ENCODE measurements around the gene GLIPR1.
"Not testable (repeated sequence)": the region's sequence is repeated elsewhere in the genome, so short reads cannot be mapped to it uniquely, and the experiment has no call there.

GLIPR1 gene

GRCh38 chr12:75457191-75457590 is 23.4 kb upstream of the GLIPR1 start:
- peaks cover 4 to 7% of the 10 kb centered on the region in 2 donors for H3K9me3 Mint-ChIP-seq
- no peak overlapping the region for H3K27ac Mint-ChIP-seq
- no peak overlapping the region for H3K4me3 Mint-ChIP-seq
- no peak for DNase-seq
- peaks cover 25% of the 10 kb centered on the region for H3K4me1 Mint-ChIP-seq
- H3K27me3 Mint-ChIP-seq: no peaks in the 10 kb centered on the region
- ATAC-seq: no peak

- H3K9me3 Mint-ChIP-seq, H3K27me3 Mint-ChIP-seq, H3K4me3 Mint-ChIP-seq, DNase-seq, ATAC-seq: not testable (repeated sequence)
- Mint-ChIP-seq H3K27ac (peak overlapping the region in 1 of 2 donors; percentile 28), H3K4me1 (peaks cover 25% of the 10 kb centered on the region)
Observed at GRCh38 chr12:75457866-75458265, 22.7 kb upstream of the GLIPR1 start.

GRCh38 chr12:75459755-75460154 is 20.8 kb upstream of the GLIPR1 start:
- H3K4me1 Mint-ChIP-seq: peaks cover 25% of the 10 kb centered on the region
- no peak for ATAC-seq
- no peak for DNase-seq

GRCh38 chr12:75460204-75460603 is 20.4 kb upstream of the GLIPR1 start:
- DNase-seq (no peak), ATAC-seq (no peak)
- no peaks in the 10 kb centered on the region for H3K27me3 Mint-ChIP-seq
- no peak overlapping the region for H3K4me3 Mint-ChIP-seq
- H3K27ac Mint-ChIP-seq: no peak overlapping the region
- peaks cover 4 to 7% of the 10 kb centered on the region in 2 donors for H3K9me3 Mint-ChIP-seq
- peaks cover 25% of the 10 kb centered on the region for H3K4me1 Mint-ChIP-seq

More at GRCh38 chr12:75459755-75460154, 20.8 kb upstream of the GLIPR1 start:
- Mint-ChIP-seq H3K4me3 (no peak overlapping the region), H3K27ac (no peak overlapping the region), H3K27me3 (no peaks in the 10 kb centered on the region), H3K9me3 (peaks cover 4 to 7% of the 10 kb centered on the region in 2 donors)

GRCh38 chr12:75471902-75472890 is 8.4 kb upstream of the GLIPR1 start:
- Mint-ChIP-seq H3K4me1 (peaks cover 12% of the 10 kb centered on the region), H3K9me3 (no peaks in the 10 kb centered on the region), H3K27me3 (peaks cover 7% of the 10 kb centered on the region), H3K4me3 (no peak overlapping the region), H3K27ac (no peak overlapping the region)
- DNase-seq: no peak
- no peak for ATAC-seq

GRCh38 chr12:75474116-75474515 is 6.4 kb upstream of the GLIPR1 start:
- ATAC-seq: no peak
- H3K27ac Mint-ChIP-seq: no peak overlapping the region
- peaks cover 29% of the 10 kb centered on the region for H3K4me1 Mint-ChIP-seq
- no peak overlapping the region for H3K4me3 Mint-ChIP-seq
- no peak for DNase-seq
- peaks cover 7% of the 10 kb centered on the region for H3K27me3 Mint-ChIP-seq
- no peaks in the 10 kb centered on the region for H3K9me3 Mint-ChIP-seq

GRCh38 chr12:75476071-75476470 is 4.5 kb upstream of the GLIPR1 start:
- peaks cover 7% of the 10 kb centered on the region for H3K27me3 Mint-ChIP-seq
- no peak overlapping the region for H3K27ac Mint-ChIP-seq
- no peak overlapping the region for H3K4me3 Mint-ChIP-seq
- H3K9me3 Mint-ChIP-seq: no peaks in the 10 kb centered on the region
- peak; percentile 26 for ATAC-seq
- DNase-seq: peak in 1 of 2 donors; percentile 65
- peaks cover 42% of the 10 kb centered on the region for H3K4me1 Mint-ChIP-seq

- ATAC-seq: peak; percentile 52
- H3K9me3 Mint-ChIP-seq: no peaks in the 10 kb centered on the region
- no peak overlapping the region for H3K27ac Mint-ChIP-seq
- peaks cover 48% of the 10 kb centered on the region for H3K4me1 Mint-ChIP-seq
- DNase-seq: no peak
- peak overlapping the region; percentile 6 to 59 for H3K4me3 Mint-ChIP-seq
- H3K27me3 Mint-ChIP-seq: peaks cover 7% of the 10 kb centered on the region
Observed at GRCh38 chr12:75477137-75477536, 3.4 kb upstream of the GLIPR1 start.

GRCh38 chr12:75478116-75478794 is 2.3 kb upstream of the GLIPR1 start:
- no peaks in the 10 kb centered on the region for H3K9me3 Mint-ChIP-seq
- ATAC-seq: peak; percentile 69
- DNase-seq: peak in 1 of 2 donors; percentile 61
- H3K27ac Mint-ChIP-seq: peak overlapping the region in 1 of 2 donors; percentile 38
- peak overlapping the region; percentile 24 to 25 for H3K4me3 Mint-ChIP-seq
- peaks cover 7% of the 10 kb centered on the region for H3K27me3 Mint-ChIP-seq
- H3K4me1 Mint-ChIP-seq: peaks cover 57% of the 10 kb centered on the region

- Mint-ChIP-seq H3K4me3 (peak overlapping the region; percentile 70 to 87), H3K27me3 (no peaks in the 10 kb centered on the region), H3K9me3 (no peaks in the 10 kb centered on the region), H3K27ac (peak overlapping the region; percentile 82 to 97), H3K4me1 (peaks cover 74% of the 10 kb centered on the region)
- ATAC-seq (peak; percentile 31), DNase-seq (no peak)
Observed at GRCh38 chr12:75479963-75480461, 543 bp upstream of the GLIPR1 start.

GRCh38 chr12:75481013-75481705 is 604 bp downstream of the GLIPR1 start:
- DNase-seq: no peak
- H3K9me3 Mint-ChIP-seq: no peaks in the 10 kb centered on the region

GRCh38 chr12:75481774-75482173 is 1.2 kb downstream of the GLIPR1 start:
- Mint-ChIP-seq H3K27me3 (no peaks in the 10 kb centered on the region), H3K4me3 (peak overlapping the region; percentile 70 to 87), H3K27ac (peak overlapping the region; percentile 82 to 94), H3K4me1 (peaks cover 69% of the 10 kb centered on the region), H3K9me3 (no peaks in the 10 kb centered on the region)
- no peak for ATAC-seq
- DNase-seq: no peak

More at GRCh38 chr12:75481013-75481705, 604 bp downstream of the GLIPR1 start:
- no peaks in the 10 kb centered on the region for H3K27me3 Mint-ChIP-seq
- peak overlapping the region; percentile 70 to 87 for H3K4me3 Mint-ChIP-seq
- H3K27ac Mint-ChIP-seq: peak overlapping the region; percentile 82 to 97
- peaks cover 72% of the 10 kb centered on the region for H3K4me1 Mint-ChIP-seq
- peak; percentile 16 for ATAC-seq

- H3K4me1 Mint-ChIP-seq: peaks cover 66% of the 10 kb centered on the region
- no peaks in the 10 kb centered on the region for H3K9me3 Mint-ChIP-seq
- no peak for ATAC-seq
- H3K4me3 Mint-ChIP-seq: peak overlapping the region; percentile 60 to 70
- no peak for DNase-seq
- H3K27ac Mint-ChIP-seq: no peak overlapping the region
- H3K27me3 Mint-ChIP-seq: no peaks in the 10 kb centered on the region
Observed at GRCh38 chr12:75482646-75483045, 2.1 kb downstream of the GLIPR1 start.

- peak overlapping the region in 1 of 2 donors; percentile 13 for H3K27ac Mint-ChIP-seq
- H3K4me3 Mint-ChIP-seq: peak overlapping the region in 1 of 2 donors; percentile 36
- H3K27me3 Mint-ChIP-seq: no peaks in the 10 kb centered on the region
- DNase-seq: no peak
- peaks cover 59% of the 10 kb centered on the region for H3K4me1 Mint-ChIP-seq
- ATAC-seq: no peak
- no peaks in the 10 kb centered on the region for H3K9me3 Mint-ChIP-seq
Observed at GRCh38 chr12:75483431-75483830, 2.9 kb downstream of the GLIPR1 start.

GRCh38 chr12:75484450-75484849 is 3.9 kb downstream of the GLIPR1 start:
- H3K27me3 Mint-ChIP-seq, ATAC-seq, DNase-seq, H3K9me3 Mint-ChIP-seq: not testable (repeated sequence)
- Mint-ChIP-seq H3K27ac (peak overlapping the region in 1 of 2 donors; percentile 5), H3K4me1 (peaks cover 55% of the 10 kb centered on the region), H3K4me3 (peak overlapping the region in 1 of 2 donors; percentile 27)
